NCI-H1417 (cell line): Measurements from ENCODE around the gene DRC7.
"Not testable (repeated sequence)": the region's sequence is repeated elsewhere in the genome, so short reads cannot be mapped to it uniquely, and the experiment has no call there.

ENCODE experiments used
- DNase-seq, 3 experiments: peaks; one replicate each; lab custom pipeline; 2025; lab: John Stamatoyannopoulos, UW

Gene DRC7

GRCh38 chr16:57711993-57712392, 17.4 kb downstream of the DRC7 start:
- DNase-seq = no peak

DNA sequence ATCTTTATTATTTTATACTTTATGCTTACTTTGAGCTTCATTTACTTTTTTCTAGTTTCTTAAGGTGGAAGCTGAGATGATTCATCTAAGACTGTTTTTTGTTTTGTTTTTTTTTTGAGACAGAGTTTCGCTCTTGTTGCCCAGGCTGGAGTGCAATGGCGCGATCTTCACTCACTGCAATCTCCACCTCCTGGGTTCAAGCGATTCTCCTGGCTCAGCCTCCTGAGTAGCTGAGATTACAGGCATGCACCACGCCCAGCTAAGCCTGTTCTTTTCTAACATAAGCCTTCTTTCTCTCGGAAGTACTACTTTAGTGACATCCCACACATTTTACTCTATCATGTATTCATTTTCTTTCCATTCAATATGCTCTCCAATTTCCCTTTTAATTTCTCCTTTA, 18.0 kb downstream of the DRC7 start:
- not testable (repeated sequence) for DNase-seq

GRCh38 chr16:57713596-57713995, 19.0 kb downstream of the DRC7 start:
- no peak for DNase-seq

DNA sequence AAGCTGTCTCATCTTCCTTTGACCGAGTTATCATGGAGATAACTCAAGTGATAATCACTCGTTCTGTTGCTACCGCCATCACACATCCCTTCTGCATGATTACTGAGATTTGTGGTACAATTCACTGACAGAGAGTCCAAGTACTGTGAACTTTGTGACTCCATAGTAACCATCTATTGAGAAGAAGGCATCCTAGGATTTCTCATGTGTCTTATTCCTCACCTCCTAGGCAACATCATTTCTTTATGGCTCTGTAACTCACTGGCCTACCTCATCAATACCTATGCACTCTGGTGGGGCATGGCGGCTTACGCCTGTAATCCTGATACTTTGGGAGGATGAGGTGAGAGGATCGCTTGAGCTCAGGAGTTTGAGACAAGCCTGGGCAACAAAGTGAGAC, 19.4 kb downstream of the DRC7 start:
- DNase-seq = no peak

DNA sequence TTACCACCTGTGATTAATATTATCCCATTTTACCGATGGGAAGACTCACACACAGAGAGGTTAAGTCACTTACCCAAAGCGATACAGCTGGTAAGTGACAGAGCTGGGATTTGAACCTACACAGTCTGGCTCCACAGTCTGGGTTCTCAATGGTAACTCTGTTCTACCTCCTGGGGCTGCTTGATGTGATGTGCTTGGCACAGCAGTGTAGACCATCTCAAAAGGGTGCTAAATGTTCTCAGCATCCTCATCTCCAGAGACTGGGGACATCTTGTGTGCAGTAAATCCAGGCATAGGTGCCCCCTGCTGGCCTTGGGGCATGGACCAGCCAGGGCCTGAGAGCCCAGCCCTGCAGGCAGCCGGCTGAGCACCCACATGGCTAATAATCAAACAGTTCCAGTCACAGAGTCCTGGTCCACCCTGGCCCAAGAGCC, 25.6 kb downstream of the DRC7 start:
- DNase-seq = peak in 2 of 3 experiments; percentile 11 to 58

- no peak for DNase-seq
These were observed 27.0 kb downstream of the DRC7 start for GRCh38 chr16:57721356-57722209.

GRCh38 chr16:57722210-57722499, 27.5 kb downstream of the DRC7 start:
- DNase-seq = no peak

GRCh38 chr16:57722651-57723050, 28.0 kb downstream of the DRC7 start:
- no peak for DNase-seq

- no peak for DNase-seq
These were observed 28.6 kb downstream of the DRC7 start for GRCh38 chr16:57723170-57723569.

DNA sequence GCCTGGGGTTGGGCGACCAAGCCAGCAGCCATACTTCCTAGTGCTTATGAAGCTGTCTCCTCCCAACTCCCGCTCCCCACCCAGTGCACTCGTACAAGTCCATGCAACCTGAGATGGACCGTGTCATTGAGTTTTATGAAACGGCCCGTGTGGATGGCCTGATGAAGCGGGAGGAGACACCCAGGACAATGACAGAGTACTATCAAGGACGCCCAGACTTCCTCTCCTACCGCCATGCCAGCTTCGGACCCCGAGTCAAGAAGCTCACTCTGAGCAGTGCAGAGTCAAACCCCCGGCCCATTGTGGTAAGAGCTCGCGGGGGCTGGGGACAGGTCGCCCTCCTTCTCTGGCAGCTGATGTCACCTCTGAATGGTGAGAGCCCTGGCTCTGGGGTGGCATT, 29.9 kb downstream of the DRC7 start:
- DNase-seq = no peak

GRCh38 chr16:57725151-57725550, 30.5 kb downstream of the DRC7 start:
- no peak for DNase-seq

DNA sequence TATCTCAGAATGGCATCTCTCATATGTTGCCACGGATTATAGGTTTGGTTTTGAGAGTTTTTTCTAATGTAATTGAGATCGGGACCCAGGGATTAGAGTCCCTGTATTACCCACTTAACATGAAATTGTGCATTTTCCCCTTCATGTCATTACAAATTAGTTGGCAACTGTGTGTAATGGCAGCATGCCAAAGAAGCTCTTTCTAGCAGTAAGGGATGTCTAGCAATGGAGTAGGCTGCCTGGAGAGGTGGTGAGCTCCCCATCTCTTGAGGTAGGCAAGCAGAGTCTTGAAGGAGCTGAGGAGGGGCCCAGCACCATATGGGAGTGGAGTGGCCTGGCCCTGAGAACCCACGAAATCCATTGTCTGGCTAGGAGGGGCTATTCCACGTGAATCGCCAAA, 30.9 kb downstream of the DRC7 start:
- DNase-seq = peak in 1 of 3 experiments; percentile 15

- DNase-seq = no peak
These were observed 31.4 kb downstream of the DRC7 start for GRCh38 chr16:57725976-57726375.

GRCh38 chr16:57726433-57726947, 31.9 kb downstream of the DRC7 start:
- no peak for DNase-seq

DNA sequence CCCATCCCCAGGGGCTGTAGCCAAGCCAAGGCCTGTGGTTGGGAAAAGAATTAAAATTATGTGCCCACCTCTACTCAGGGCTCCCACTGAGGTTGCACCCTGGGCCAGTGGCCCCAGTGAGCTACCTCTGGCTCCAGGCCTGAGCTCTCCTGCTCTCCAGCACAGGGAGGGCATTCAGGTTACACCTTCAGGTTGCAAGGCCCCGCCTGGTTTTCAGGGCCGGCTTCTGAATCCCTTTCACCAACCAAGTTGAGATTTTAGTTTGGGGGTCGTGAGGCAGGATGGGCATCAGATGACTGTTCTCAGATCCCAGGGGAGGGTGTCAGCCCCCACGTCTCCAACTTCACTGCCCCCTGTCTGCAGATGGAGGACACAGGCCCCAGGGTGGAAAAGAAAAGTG, 33.0 kb downstream of the DRC7 start:
- no peak for DNase-seq

- DNase-seq = no peak
These were observed 34.0 kb downstream of the DRC7 start for GRCh38 chr16:57728336-57729181.

- no peak for DNase-seq
These were observed 34.5 kb downstream of the DRC7 start for GRCh38 chr16:57729182-57729484.

DNA sequence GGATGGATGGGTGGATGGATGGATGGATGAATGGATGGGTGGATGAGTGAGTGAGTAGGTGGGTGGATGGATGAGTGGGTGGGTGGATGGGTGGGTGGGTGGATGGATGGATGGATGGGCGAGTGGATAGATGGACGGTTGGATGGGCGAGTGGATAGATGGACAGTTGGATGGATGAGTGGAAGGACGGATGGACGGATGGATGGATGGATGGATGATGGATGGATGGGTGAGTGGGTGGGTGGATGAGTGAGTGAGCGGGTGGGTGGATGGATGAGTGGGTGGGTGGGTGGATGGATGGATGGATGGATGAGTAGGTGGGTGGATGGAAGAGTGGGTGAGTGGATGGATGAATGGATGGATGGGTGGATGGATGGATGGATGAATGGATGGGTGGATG, 35.2 kb downstream of the DRC7 start:
- not testable (repeated sequence) for DNase-seq

DNA sequence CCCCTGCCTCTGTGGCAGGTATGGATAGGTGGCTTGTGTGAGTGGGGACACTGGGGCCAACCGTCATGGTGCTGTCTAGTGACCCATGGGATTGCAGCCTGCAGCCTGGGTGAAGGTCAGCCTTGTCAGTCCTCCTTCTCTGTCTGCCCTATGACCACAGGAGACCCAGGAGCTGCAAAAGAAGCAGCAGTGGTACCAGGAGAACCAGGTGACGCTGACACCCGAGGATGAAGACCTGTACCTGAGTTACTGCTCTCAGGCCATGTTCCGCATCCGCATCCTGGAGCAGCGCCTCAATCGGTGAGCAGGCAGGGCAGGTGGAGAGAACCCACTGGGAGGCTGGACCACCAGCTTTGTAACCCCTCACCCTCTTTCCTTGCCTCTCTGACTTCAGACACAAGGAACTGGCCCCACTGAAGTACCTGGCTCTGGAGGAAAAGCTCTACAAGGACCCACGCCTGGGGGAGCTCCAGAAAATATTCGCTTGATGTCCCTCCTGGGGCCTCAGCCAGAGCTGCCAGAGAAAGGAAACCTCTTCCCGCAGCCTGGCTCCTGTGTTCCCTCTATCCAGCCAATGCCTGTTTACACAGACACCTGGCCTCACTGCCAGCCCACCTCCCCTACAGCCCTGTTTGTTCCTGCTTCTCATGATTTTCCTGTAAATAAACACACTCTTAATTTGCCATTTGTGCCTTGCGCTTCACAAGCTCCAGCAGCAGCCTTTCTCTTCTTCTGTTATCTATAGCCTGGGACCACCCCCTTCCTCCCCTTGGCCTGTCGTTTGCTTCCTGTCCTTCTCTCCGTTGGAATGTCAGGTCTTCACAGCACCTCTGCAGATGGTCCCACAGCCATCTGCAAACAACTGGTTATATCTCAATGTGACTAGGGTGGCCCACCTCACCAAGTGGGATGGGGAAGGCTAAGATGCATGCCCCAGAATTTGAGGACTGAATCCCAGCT, 36.4 kb downstream of the DRC7 start:
- no peak for DNase-seq

- DNase-seq = no peak
These were observed 37.4 kb downstream of the DRC7 start for GRCh38 chr16:57732037-57732436.

DNA sequence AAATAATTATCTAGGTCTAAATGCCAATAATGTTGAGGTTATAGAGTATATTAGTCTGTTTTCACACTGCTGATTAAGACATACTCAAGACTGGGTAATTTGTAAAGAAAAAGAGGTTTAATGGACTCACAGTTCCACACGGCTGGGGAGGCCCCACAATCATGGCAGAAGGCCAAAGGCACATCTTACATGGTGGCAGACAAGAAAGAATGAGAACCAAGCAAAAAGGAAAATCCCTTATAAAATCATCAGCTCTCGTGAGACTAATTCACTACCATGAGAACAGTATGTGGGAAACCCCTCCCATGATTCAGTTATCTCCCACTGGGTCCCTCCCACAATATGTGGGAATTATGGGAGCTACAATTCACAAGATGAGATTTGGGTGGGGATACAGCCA, 38.1 kb downstream of the DRC7 start:
- no peak for DNase-seq

- no peak for DNase-seq
These were observed 39.8 kb downstream of the DRC7 start for GRCh38 chr16:57734308-57734924.
